GM19452 (cell line): Measurements from ENCODE around the gene NSUN2.
"Not testable (repeated sequence)": the region's sequence is repeated elsewhere in the genome, so short reads cannot be mapped to it uniquely, and the experiment has no call there.

Source experiments
- ATAC-seq: cut with Tn5 transposase; IDR thresholded peaks from one replicate; pipeline ENCODE4 v1.9.1; 2021; ENCODE audit not compliant: unreplicated experiment

The NSUN2 gene

GRCh38 chr5:6632888-6633468 lies at the start of gene NSUN2, which contains the start of gene SRD5A1:
NSUN2 (minus strand) TSS chr5:6633044; CDS start chr5:6632979, 65 bp downstream.
SRD5A1 (plus strand) TSS chr5:6633440; CDS start chr5:6633577, 137 bp downstream.
- ATAC-seq, result peak; percentile 89

- no peak for ATAC-seq
These were observed 49.4 kb upstream of the NSUN2 start for GRCh38 chr5:6682239-6682638.

GRCh38 chr5:6681682-6682081 lies 48.8 kb upstream of the NSUN2 start:
- no peak for ATAC-seq

GRCh38 chr5:6680922-6681321 lies 48.1 kb upstream of the NSUN2 start:
- no peak for ATAC-seq

GRCh38 chr5:6678385-6678784 lies 45.5 kb upstream of the NSUN2 start:
- ATAC-seq, result no peak

- ATAC-seq, result no peak
These were observed 43.9 kb upstream of the NSUN2 start for GRCh38 chr5:6676702-6677101.

GRCh38 chr5:6675784-6676491 lies 43.1 kb upstream of the NSUN2 start:
- no peak for ATAC-seq

- no peak for ATAC-seq
These were observed 42.0 kb upstream of the NSUN2 start for GRCh38 chr5:6674886-6675285.

GRCh38 chr5:6674421-6674820 lies 41.6 kb upstream of the NSUN2 start:
- no peak for ATAC-seq

GRCh38 chr5:6673963-6674362 lies 41.1 kb upstream of the NSUN2 start:
- no peak for ATAC-seq

- ATAC-seq, result no peak
These were observed 40.2 kb upstream of the NSUN2 start for GRCh38 chr5:6673031-6673430.

GRCh38 chr5:6668717-6669116 lies 35.9 kb upstream of the NSUN2 start:
- ATAC-seq, result not testable (repeated sequence)

GRCh38 chr5:6667648-6668047 lies 34.8 kb upstream of the NSUN2 start:
- no peak for ATAC-seq

GRCh38 chr5:6666762-6667161 lies 33.9 kb upstream of the NSUN2 start:
- ATAC-seq, result no peak

- peak; percentile 49 for ATAC-seq
These were observed 27.8 kb upstream of the NSUN2 start for GRCh38 chr5:6660688-6661087.

GRCh38 chr5:6659941-6660684 lies 27.3 kb upstream of the NSUN2 start:
- peak; percentile 81 for ATAC-seq

- ATAC-seq, result no peak
These were observed 23.8 kb upstream of the NSUN2 start for GRCh38 chr5:6656680-6657079.

- ATAC-seq, result no peak
These were observed 22.6 kb upstream of the NSUN2 start for GRCh38 chr5:6655432-6655831.

GRCh38 chr5:6652025-6652424 lies 19.2 kb upstream of the NSUN2 start:
- ATAC-seq, result peak; percentile 96

- ATAC-seq, result no peak
These were observed 16.8 kb upstream of the NSUN2 start for GRCh38 chr5:6649681-6650080.

GRCh38 chr5:6649186-6649585 lies 16.3 kb upstream of the NSUN2 start:
- ATAC-seq, result no peak
